GM18868 (cell line): ENCODE measurements around the gene SNX17.
"Not testable (repeated sequence)": the region's sequence is repeated elsewhere in the genome, so short reads cannot be mapped to it uniquely, and the experiment has no call there.

Experiments
- ATAC-seq: cut with Tn5 transposase; IDR thresholded peaks from one replicate; pipeline ENCODE4 v1.9.1; 2021; ENCODE audit warnings: mild to moderate bottlenecking, moderate library complexity; ENCODE audit not compliant: unreplicated experiment

SNX17 gene

GRCh38 chr2:27370026-27370815 lies at the start of gene SNX17, which contains the start of gene EIF2B4:
Gene SNX17, plus strand, starts transcription at chr2:27370616. Its CDS starts 128 bp downstream, at chr2:27370744.
Gene EIF2B4, minus strand, starts transcription at chr2:27370338. Its CDS starts 24 bp downstream, at chr2:27370314.
- ATAC-seq: peak; percentile 89

- no peak for ATAC-seq
Measured at GRCh38 chr2:27320958-27321543, 49.4 kb upstream of the SNX17 start.

DNA sequence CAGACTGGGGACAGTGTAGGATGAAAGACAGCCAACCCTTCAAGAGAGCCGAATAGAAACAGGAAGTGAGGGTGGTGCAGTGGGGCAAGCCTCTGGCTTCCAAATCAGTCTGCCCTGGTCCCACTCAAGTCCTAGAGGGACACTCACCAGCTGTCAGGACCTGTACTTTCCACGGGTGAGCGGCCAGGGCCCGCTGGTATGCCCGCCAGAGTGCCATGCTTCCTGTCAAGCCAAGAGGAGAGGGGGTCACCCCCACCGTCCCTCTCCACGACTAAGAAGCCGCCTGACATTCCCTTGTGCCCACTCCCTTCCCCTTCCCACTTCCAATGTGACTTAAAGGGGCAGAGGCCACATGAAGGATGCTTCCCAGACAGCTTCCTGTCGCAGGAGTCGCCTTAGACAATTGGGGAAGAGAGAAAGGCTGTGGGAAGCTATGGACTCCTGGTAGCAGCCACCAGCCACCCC lies 48.1 kb upstream of the SNX17 start:
- ATAC-seq: no peak

DNA sequence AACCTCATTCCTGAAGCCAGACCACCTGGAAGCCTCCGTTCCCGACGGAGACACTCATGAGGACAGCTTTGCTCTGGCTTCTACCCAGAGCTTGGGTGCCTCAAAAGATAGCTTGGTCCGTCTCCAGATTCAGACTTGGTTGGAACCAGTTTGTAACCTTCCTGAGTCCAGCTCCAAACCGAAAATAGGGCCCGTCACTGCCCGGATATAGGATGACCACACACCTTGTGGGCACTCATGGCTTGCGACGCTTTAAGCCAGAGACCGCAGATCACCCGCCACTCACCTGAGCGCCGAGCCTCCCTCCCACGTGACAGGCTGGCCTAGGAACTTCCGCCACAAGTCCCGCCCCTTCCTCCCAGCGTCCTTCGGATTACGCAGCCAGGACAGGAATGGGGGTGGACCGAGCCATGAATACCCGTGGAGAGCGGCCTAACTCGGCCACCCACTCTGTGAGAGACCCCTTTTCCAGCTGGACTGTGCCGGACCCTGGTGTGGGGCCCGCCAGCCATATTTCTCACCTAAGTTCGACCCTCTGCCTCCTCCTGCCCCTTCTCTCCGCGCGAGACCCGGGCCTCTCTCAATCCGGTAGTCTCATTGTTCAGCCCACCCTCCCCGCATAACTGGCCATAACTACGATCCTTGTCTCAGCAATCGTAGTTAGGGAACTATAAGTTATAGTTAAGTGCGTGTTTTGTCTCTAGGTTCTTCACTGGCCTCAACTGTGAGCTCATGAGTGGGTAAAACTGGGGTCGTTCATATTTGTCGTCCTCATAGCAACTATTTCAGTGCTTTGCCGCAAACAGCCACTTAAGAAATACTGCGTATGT lies 47.4 kb upstream of the SNX17 start, which contains the start of gene MPV17:
TSS of gene MPV17 (minus strand) at position 332 of the 830 bp plus-strand sequence. CDS start 580 bp downstream, outside the sequence.
- ATAC-seq: peak; percentile 94

GRCh38 chr2:27323596-27324285 lies 46.7 kb upstream of the SNX17 start:
- no peak for ATAC-seq

DNA sequence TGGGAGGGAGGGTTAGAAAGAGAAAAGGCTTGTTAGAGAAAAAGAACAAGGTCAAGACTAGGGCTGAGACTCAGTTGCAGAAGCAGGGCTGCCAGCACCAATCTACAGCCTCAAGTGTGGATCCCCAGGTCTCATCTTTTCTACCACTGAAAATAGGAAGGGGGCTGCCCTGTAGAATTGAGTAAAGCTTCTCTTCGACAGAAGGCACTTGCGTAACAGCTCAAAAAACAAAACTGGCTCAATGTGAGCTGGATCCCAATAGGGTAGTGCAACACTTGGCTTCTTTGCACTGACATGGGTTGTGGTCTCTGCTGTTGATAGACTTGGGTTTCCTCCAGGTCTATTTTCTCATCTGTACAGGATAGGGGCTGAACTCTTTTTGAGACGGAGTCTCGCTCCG lies 45.7 kb upstream of the SNX17 start:
- ATAC-seq: no peak

GRCh38 chr2:27335311-27335710 lies 35.1 kb upstream of the SNX17 start:
- ATAC-seq: no peak

GRCh38 chr2:27336173-27336572 lies 34.2 kb upstream of the SNX17 start:
- ATAC-seq: no peak

- ATAC-seq: no peak
Measured at GRCh38 chr2:27347641-27348040, 22.8 kb upstream of the SNX17 start.

- ATAC-seq: no peak
Measured at GRCh38 chr2:27350106-27350693, 20.2 kb upstream of the SNX17 start.

DNA sequence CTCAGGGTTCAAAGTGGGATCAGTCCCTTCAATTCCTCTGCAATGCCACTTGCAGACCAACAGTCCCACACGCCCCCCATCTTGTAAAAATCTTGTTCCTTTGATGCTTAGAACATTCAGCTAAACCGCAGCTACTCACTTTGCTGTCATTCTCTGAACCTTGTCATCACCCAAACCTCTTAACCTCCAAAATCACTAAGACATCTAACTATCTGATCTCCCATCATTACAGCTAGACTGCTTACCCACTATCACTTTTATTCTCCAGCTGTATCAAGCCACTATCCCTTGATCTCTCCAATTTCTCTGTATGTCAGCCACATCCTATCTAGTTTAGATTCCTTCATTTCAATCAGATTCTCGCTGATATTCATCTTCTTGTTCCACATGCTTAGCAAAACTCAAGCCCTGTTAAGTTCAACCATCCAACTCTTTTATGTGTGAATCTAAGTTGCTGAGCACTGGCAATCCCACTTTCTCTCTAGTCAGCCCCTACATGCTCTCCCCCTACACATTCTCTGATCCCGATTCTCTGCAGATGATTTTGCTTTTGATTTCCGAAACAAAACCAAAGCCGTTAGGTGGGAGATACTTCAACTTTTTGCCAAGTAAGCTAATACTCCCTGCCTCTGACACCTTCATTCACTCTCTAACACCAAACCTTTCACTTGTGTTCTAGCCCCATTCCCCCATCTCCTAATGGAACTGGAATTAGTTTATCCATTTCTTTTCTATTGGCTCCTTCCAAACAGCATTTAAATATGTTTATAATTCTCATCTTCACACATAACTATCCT lies 18.4 kb upstream of the SNX17 start:
- no peak for ATAC-seq

DNA sequence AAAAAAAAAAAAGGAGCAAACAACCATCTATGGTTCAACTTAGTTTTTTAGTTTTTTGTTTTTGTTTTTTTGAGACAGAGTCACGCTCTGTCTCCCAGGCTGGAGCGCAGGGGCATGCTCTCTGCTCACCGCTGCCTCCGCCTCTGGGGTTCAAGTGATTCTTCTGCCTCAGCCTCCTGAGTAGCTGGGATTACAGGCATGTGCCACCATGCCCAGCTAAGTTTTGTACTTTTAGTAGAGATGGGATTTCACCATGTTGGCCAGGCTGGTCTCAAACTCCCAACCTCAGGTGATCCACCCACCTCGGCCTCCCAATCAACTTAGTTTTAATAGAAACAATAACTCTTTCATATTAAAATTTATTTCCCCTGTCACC lies 17.0 kb upstream of the SNX17 start:
- not testable (repeated sequence) for ATAC-seq

DNA sequence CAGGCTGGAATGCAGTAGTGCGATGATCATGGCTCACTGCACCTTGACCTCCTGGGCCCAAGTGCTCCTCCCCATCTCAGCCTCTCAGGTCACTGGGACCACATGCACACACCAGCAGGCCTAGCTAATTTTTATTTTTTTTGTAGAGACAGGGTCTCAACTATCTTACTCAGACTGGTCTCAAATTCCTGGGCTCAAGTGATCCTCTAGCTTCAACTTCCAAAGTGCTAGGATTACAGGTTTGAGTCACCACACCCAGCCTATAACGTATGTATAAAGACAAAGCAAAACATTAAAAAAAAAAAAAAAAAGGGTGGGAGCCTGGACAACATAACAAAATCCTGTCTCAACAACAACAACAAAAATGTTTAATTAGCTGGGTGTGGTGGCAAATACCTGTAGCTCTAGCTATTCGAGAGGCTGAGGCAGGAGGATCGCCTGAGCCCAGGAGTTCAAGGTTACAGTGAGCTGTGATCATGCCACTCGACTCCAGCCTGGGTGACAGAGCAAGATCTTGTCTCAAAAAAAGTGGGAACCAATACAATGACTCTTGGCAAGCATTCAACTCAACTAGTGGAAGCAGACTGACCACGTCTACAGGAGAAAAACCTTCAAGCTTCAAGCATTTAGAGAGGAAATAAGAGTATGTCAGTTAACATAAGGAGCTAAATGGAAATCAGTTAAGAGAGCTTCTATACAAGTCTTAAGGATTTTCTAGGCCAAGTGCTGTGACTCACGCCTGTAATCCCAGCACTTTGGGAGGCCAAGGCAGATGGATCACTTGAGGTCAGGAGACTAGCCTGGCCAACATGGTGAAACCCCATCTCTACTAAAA lies 16.4 kb upstream of the SNX17 start:
- ATAC-seq: no peak

DNA sequence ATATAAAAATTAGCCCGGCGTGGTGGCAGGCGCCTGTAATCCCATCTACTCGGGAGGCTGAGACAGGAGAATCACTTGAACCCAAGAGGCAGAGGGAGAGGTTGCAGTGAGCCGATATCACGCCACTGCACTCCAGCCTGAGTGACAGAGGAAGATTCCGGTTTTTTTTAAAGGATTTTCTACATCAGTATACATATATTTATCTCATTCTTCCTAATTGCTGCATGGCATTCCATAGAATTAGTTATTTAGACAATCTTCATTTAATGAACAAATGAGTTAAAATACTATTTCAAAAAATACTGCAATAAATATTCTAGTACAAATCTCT lies 15.9 kb upstream of the SNX17 start:
- ATAC-seq: no peak

- peak; percentile 31 for ATAC-seq
Measured at GRCh38 chr2:27356056-27356381, 14.4 kb upstream of the SNX17 start.

- ATAC-seq: peak; percentile 89
Measured at GRCh38 chr2:27356382-27357181, 13.8 kb upstream of the SNX17 start, which contains the start of gene GTF3C2. Gene GTF3C2, minus strand, starts transcription at chr2:27356764. Its CDS starts 13,210 bp downstream, at chr2:27343554.

- ATAC-seq: no peak
Measured at GRCh38 chr2:27362678-27363420, 7.6 kb upstream of the SNX17 start.
